SK-N-SH (cell line): ENCODE results near the gene CASP8. TPM values are rescaled to one million over a fixed set of nuclear protein-coding genes. Genes with fewer than 3 reads are reported as not detected.

Experiments used
- CTCF ChIA-PET: fragments of 300-600, 350-600 bp; formaldehyde crosslinking; extraction: SDS; loops from one replicate; lab custom pipeline; 2021; lab: Yijun Ruan, JAX
- POLR2A ChIA-PET: fragments of 350-600 bp; sonication (Branson Sonifier 250); formaldehyde crosslinking; extraction: SDS; loops from one replicate; lab custom pipeline; 2020; ENCODE audit warnings: antibody characterized with exemption, inconsistent platforms; lab: Yijun Ruan, JAX
- DNase-seq: peaks from one replicate; pipeline ENCODE4 v3.0.0; 2012
- H2AFZ ChIP-seq: fragments of 200-600 bp; sonication (generic); 2 replicates; pipeline ENCODE4 v1.8.1; 2016; ENCODE audit warnings: antibody characterized with exemption, mild to moderate bottlenecking, low read depth
- H3F3A ChIP-seq: fragments of 200-600 bp; sonication (generic); replicated peaks from 2 replicates; pipeline ENCODE3; 2016; ENCODE audit warnings: antibody characterized with exemption, mild to moderate bottlenecking; ENCODE audit not compliant: insufficient read depth
- H3K27ac ChIP-seq, 2 experiments: fragments of 200-500 bp in 1 of 2; fragments of 200-600 bp in 1 of 2; sonication (Bioruptor generic) in 1 of 2; sonication (generic), shearing (Covaris generic) in 1 of 2; 2 replicates each; pipeline versions ENCODE4 v1.5.1 to v1.6.1; 2014 to 2016; ENCODE audit warnings: low read depth in 2 of 2, inconsistent platforms in 1 of 2, low read length in 1 of 2, mild to moderate bottlenecking in 1 of 2, mixed read lengths in 1 of 2
- H3K27me3 ChIP-seq: fragments of 200-600 bp; sonication (generic), shearing (Covaris generic); 2 replicates; pipeline ENCODE4 v1.6.1; 2016; ENCODE audit warnings: mixed run types; ENCODE audit not compliant: insufficient read depth
- H3K36me3 ChIP-seq, 2 experiments: fragments of 200-500 bp in 1 of 2; fragments of 200-600 bp in 1 of 2; sonication (Bioruptor generic) in 1 of 2; sonication (generic) in 1 of 2; replicated peaks in 1 of 2; 2 replicates each; pipeline versions ENCODE3 to v1.5.1; 2014 to 2016; ENCODE audit warnings: low read length in 1 of 2, mild to moderate bottlenecking in 1 of 2; ENCODE audit not compliant: insufficient read depth in 2 of 2, control insufficient read depth in 1 of 2
- H3K4me1 ChIP-seq, 2 experiments: fragments of 200-500 bp in 1 of 2; fragments of 200-600 bp in 1 of 2; sonication (Bioruptor generic) in 1 of 2; sonication (generic), shearing (Covaris generic) in 1 of 2; 2 replicates each; pipeline versions ENCODE4 v1.5.1 to v1.6.1; 2014 to 2016; ENCODE audit warnings: low read depth in 1 of 2, low read length in 1 of 2, mixed run types in 1 of 2; ENCODE audit not compliant: insufficient read depth in 2 of 2, control insufficient read depth in 1 of 2
- H3K4me2 ChIP-seq: fragments of 200-600 bp; sonication (generic), shearing (Covaris generic); 2 replicates; pipeline ENCODE4 v1.6.1; 2017; ENCODE audit warnings: mixed run types
- H3K4me3 ChIP-seq, 2 experiments: fragments of 200-500 bp in 1 of 2; fragments of 200-600 bp in 1 of 2; sonication (Bioruptor generic) in 1 of 2; sonication (generic), shearing (Covaris generic) in 1 of 2; 2 replicates each; pipeline versions ENCODE4 v1.5.1 to v1.8.1; 2014 to 2016; ENCODE audit warnings: low read depth in 2 of 2, inconsistent platforms in 1 of 2, low read length in 1 of 2, mild to moderate bottlenecking in 1 of 2, mixed read lengths in 1 of 2, moderate library complexity in 1 of 2
- H3K79me2 ChIP-seq: fragments of 200-600 bp; sonication (generic); 2 replicates; pipeline ENCODE4 v1.8.1; 2017; ENCODE audit warnings: mild to moderate bottlenecking; ENCODE audit not compliant: insufficient read depth
- H3K9ac ChIP-seq: fragments of 200-600 bp; sonication (generic); 2 replicates; pipeline ENCODE4 v1.6.1; 2017; ENCODE audit warnings: mixed run types
- H3K9me2 ChIP-seq: fragments of 200-600 bp; sonication (generic); 2 replicates; pipeline ENCODE4 v1.6.1; 2017; ENCODE audit warnings: mixed run types
- H3K9me3 ChIP-seq: fragments of 200-600 bp; sonication (generic); 2 replicates; pipeline ENCODE4 v1.6.1; 2017; ENCODE audit warnings: mixed run types, mild to moderate bottlenecking, moderate library complexity
- H4K20me1 ChIP-seq: fragments of 200-600 bp; sonication (generic); 2 replicates; pipeline ENCODE4 v1.6.1; 2017; ENCODE audit warnings: mild to moderate bottlenecking, mixed run types; ENCODE audit not compliant: insufficient read depth
- CHD2 ChIP-seq: fragments of 150-350 bp; IDR thresholded peaks from 2 replicates; pipeline ENCODE4 v1.6.1; 2018; ENCODE audit warnings: low read length; ENCODE audit not compliant: partially characterized antibody
- CTCF ChIP-seq: fragments of 200-600 bp; sonication (generic); IDR thresholded peaks from 2 replicates; pipeline ENCODE4 v1.6.1; 2017; ENCODE audit warnings: antibody characterized with exemption, mild to moderate bottlenecking, moderate library complexity
- EP300 ChIP-seq, 2 experiments: IDR thresholded peaks; 2 replicates each; pipeline versions ENCODE4 v1.4.0 to v1.6.1; 2012; ENCODE audit warnings: borderline replicate concordance in 1 of 2, low read depth in 1 of 2, low read length in 1 of 2
- GATA2 ChIP-seq: sonication (generic); formaldehyde crosslinking; IDR thresholded peaks from 2 replicates; pipeline ENCODE4 v1.5.0; 2020; ENCODE audit warnings: mild to moderate bottlenecking, missing genetic modification reagents
- IRF3 ChIP-seq: fragments of 150-350 bp; IDR thresholded peaks from 2 replicates; pipeline ENCODE4 v1.6.1; 2016; ENCODE audit warnings: mild to moderate bottlenecking, low read depth, low read length
- JUND ChIP-seq: IDR thresholded peaks from 2 replicates; pipeline ENCODE4 v1.4.0; 2012
- MEF2A ChIP-seq: IDR thresholded peaks from 2 replicates; pipeline ENCODE4 v1.4.0; 2012; ENCODE audit warnings: low read depth, borderline replicate concordance
- NRF1 ChIP-seq: IDR thresholded peaks from 2 replicates; pipeline ENCODE4 v1.6.1; 2012; ENCODE audit warnings: low read depth, mild to moderate bottlenecking, low read length
- PBX3 ChIP-seq: IDR thresholded peaks from 2 replicates; pipeline ENCODE4; 2012
- POLR2AphosphoS5 ChIP-seq: IDR thresholded peaks from 2 replicates; pipeline ENCODE4 v1.6.1; 2012; ENCODE audit warnings: low read depth, low read length
- RFX5 ChIP-seq: IDR thresholded peaks from 2 replicates; pipeline ENCODE4 v1.6.1; 2012; ENCODE audit warnings: mild to moderate bottlenecking, improper control_type of control experiment, low read length
- SIN3A ChIP-seq: IDR thresholded peaks from 2 replicates; pipeline ENCODE4 v1.6.1; 2012; ENCODE audit warnings: low read depth, mild to moderate bottlenecking, low read length, moderate library complexity, borderline replicate concordance
- SMC3 ChIP-seq: IDR thresholded peaks from 2 replicates; pipeline ENCODE4 v1.6.1; 2012; ENCODE audit warnings: low read depth, low read length, improper control_type of control experiment
- TAF1 ChIP-seq: IDR thresholded peaks from 2 replicates; pipeline ENCODE4 v1.6.1; 2012; ENCODE audit warnings: low read depth, mild to moderate bottlenecking, low read length, moderate library complexity, borderline replicate concordance
- USF2 ChIP-seq: fragments of 150-350 bp; IDR thresholded peaks from 2 replicates; pipeline ENCODE4 v1.6.1; 2017; ENCODE audit warnings: antibody characterized with exemption, low read length, low read depth, borderline replicate concordance
- WGBS: methylation state at CpG from one replicate; pipeline ENCODE4 v1.1.6; 2017; ENCODE audit warnings: low lambda C conversion rate; 5-methylcytosine and 5-hydroxymethylcytosine counted together
- polyA plus RNA-seq, 3 experiments: library from polyadenylated mRNA; depleted of rRNA; stranded (reverse); fragments of >200 nt; gene quantifications; 2 replicates each; pipeline ENCODE4 v1.2.3, GENCODE V29; 2012
- TF ChIP-seq, protein P1 (sequence below): IDR thresholded peaks from 2 replicates; pipeline ENCODE4 v1.4.0; 2012; ENCODE audit warnings: low read depth, borderline replicate concordance
- TF ChIP-seq, protein P2 (sequence below): IDR thresholded peaks from 2 replicates; pipeline ENCODE4 v1.6.1; 2012; ENCODE audit warnings: mild to moderate bottlenecking, low read depth, low read length, moderate library complexity
- TF ChIP-seq, protein P3 (sequence below): IDR thresholded peaks from 2 replicates; pipeline ENCODE4 v1.4.0; 2012; ENCODE audit warnings: low read depth

CASP8 gene
- polyA plus RNA-seq, 1 of the 3 experiments (the other 2 are of a cell fraction) = 13.1 TPM

DNA sequence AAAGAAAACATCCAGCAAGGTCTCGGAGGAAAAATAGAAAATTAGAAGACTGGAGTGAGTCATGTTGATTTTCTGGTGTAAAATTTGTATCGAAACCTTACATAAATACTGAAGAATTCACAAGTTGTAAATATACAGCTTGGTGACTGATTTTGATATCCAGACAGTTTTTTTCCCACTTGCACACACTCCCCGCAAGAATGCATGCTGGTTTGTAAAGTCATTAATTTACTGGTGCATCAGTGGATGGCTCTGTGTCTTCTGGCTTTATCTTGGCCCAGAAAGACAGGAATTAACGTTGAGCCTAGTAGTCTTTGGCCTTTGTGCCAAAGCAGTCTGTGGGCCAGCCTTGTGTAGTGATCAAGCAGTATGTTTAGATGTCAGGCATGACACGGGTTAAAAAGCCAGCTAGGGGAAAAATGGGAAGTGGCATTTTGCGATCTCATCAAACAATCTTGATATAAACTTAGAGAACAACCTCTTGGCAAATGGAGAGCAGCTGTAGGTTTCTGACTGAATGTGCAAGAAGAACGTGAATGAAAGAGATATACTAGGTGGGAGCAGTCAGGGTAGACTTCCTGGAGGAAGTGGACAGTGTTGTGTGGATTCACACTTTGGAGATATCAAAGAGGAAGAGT is 22.7 kb upstream of the CASP8 start:
- CTCF ChIA-PET = interaction anchor here (1.0 to 1.4 kb wide), 3 partner anchors 11 to 463 kb away, joined by 3 read pairs; no protein-coding TSS in a partner anchor
- H2AFZ ChIP-seq = no peak overlapping the region

More for the DNA sequence above, 22.7 kb upstream of the CASP8 start:
- Histone ChIP-seq H3F3A (peaks cover 6% of the 10 kb centered on the region), H4K20me1 (no peaks in the 10 kb centered on the region)
- TF ChIP-seq TAF1 (no peak), POLR2AphosphoS5 (no peak), NRF1 (no peak), EP300 (IDR thresholded peaks at IDR 0.05; ENCODE audit: borderline replicate concordance in 1 of 2, low read depth in 1 of 2, low read length in 1 of 2) (no peak), IRF3 (no peak), RFX5 (no peak), SMC3 (no peak), USF2 (no peak), CTCF (no peak), PBX3 (no peak), CHD2 (no peak), SIN3A (no peak), GATA2 (no peak), MEF2A (no peak), JUND (no peak)
- TF ChIP-seq, protein P1, sequence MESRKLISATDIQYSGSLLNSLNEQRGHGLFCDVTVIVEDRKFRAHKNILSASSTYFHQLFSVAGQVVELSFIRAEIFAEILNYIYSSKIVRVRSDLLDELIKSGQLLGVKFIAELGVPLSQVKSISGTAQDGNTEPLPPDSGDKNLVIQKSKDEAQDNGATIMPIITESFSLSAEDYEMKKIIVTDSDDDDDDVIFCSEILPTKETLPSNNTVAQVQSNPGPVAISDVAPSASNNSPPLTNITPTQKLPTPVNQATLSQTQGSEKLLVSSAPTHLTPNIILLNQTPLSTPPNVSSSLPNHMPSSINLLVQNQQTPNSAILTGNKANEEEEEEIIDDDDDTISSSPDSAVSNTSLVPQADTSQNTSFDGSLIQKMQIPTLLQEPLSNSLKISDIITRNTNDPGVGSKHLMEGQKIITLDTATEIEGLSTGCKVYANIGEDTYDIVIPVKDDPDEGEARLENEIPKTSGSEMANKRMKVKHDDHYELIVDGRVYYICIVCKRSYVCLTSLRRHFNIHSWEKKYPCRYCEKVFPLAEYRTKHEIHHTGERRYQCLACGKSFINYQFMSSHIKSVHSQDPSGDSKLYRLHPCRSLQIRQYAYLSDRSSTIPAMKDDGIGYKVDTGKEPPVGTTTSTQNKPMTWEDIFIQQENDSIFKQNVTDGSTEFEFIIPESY = no peak
- TF ChIP-seq, protein P2, sequence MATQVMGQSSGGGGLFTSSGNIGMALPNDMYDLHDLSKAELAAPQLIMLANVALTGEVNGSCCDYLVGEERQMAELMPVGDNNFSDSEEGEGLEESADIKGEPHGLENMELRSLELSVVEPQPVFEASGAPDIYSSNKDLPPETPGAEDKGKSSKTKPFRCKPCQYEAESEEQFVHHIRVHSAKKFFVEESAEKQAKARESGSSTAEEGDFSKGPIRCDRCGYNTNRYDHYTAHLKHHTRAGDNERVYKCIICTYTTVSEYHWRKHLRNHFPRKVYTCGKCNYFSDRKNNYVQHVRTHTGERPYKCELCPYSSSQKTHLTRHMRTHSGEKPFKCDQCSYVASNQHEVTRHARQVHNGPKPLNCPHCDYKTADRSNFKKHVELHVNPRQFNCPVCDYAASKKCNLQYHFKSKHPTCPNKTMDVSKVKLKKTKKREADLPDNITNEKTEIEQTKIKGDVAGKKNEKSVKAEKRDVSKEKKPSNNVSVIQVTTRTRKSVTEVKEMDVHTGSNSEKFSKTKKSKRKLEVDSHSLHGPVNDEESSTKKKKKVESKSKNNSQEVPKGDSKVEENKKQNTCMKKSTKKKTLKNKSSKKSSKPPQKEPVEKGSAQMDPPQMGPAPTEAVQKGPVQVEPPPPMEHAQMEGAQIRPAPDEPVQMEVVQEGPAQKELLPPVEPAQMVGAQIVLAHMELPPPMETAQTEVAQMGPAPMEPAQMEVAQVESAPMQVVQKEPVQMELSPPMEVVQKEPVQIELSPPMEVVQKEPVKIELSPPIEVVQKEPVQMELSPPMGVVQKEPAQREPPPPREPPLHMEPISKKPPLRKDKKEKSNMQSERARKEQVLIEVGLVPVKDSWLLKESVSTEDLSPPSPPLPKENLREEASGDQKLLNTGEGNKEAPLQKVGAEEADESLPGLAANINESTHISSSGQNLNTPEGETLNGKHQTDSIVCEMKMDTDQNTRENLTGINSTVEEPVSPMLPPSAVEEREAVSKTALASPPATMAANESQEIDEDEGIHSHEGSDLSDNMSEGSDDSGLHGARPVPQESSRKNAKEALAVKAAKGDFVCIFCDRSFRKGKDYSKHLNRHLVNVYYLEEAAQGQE = no peak
- TF ChIP-seq, protein P3, sequence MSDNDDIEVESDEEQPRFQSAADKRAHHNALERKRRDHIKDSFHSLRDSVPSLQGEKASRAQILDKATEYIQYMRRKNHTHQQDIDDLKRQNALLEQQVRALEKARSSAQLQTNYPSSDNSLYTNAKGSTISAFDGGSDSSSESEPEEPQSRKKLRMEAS = no peak
- TF ChIP-seq, all 33 proteins: peak for 0
- no peak overlapping the region for H3K4me3 ChIP-seq
- no peaks in the 10 kb centered on the region for H3K9me2 ChIP-seq
- no peaks in the 10 kb centered on the region for H3K27me3 ChIP-seq
- H3K4me1 ChIP-seq = peaks cover 0 to 3% of the 10 kb centered on the region in 2 experiments; a peak in 2 of 4 replicates
- H3K9me3 ChIP-seq = 0 out of 2 replicates have a peak, but pooled peaks cover 8% of the 10 kb centered on the region
- POLR2A ChIA-PET = no interaction called here
- no peak overlapping the region for H3K9ac ChIP-seq
- WGBS = 77% methylated on average over 7 of the region's 7 CpGs
- DNase-seq = no peak
- no peaks in the 10 kb centered on the region for H3K79me2 ChIP-seq
- no peaks in the 10 kb centered on the region for H3K36me3 ChIP-seq
- no peak overlapping the region for H3K4me2 ChIP-seq
- no peak overlapping the region for H3K27ac ChIP-seq
